Suprapubic skin (tissue), 4 donors: ENCODE data around the gene C12orf56.

Source experiments
- POLR2A ChIP-seq, 2 donors: fragments of 450-650 bp; IDR thresholded peaks; one replicate each; pipeline ENCODE4 v1.6.1; 2017; ENCODE audit warnings: antibody characterized with exemption in 2 of 2, mild to moderate bottlenecking in 2 of 2, moderate library complexity in 2 of 2
- POLR2AphosphoS5 ChIP-seq, 3 donors: sonication (generic); formaldehyde crosslinking; IDR thresholded peaks; one replicate each; pipeline ENCODE4 v1.6.1; 2017; ENCODE audit warnings: antibody characterized with exemption in 3 of 3
- TF ChIP-seq, protein P1 (sequence below), 2 donors: fragments of 200-600 bp in 1 of 2; fragments of 450-650 bp in 1 of 2; sonication (generic) in 1 of 2; IDR thresholded peaks; one replicate each; pipeline ENCODE4 v1.5.1; 2016 to 2019; ENCODE audit warnings: antibody characterized with exemption in 2 of 2, mild to moderate bottlenecking in 1 of 2, moderate library complexity in 1 of 2

DNA sequence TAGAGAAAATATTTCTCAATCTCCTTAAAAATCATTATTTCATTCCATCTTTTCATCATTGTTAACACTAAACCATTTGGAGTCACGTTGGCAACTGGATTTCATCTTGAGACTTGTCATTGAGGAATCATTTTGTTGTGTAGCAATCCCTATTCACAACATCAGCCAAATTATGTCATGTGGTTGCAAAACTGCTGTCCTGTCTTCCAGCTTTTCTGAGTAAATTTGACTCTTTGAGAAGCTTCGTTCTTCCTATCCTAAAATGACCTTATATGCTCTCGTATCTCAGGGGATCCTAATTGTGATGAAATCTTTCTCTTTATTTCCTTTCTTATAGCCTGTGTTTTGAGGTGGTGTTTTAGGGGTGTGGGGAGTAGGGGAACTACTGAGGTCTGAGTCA lies 137.9 kb downstream of the C12orf56 start:
- TF ChIP-seq, protein P1, sequence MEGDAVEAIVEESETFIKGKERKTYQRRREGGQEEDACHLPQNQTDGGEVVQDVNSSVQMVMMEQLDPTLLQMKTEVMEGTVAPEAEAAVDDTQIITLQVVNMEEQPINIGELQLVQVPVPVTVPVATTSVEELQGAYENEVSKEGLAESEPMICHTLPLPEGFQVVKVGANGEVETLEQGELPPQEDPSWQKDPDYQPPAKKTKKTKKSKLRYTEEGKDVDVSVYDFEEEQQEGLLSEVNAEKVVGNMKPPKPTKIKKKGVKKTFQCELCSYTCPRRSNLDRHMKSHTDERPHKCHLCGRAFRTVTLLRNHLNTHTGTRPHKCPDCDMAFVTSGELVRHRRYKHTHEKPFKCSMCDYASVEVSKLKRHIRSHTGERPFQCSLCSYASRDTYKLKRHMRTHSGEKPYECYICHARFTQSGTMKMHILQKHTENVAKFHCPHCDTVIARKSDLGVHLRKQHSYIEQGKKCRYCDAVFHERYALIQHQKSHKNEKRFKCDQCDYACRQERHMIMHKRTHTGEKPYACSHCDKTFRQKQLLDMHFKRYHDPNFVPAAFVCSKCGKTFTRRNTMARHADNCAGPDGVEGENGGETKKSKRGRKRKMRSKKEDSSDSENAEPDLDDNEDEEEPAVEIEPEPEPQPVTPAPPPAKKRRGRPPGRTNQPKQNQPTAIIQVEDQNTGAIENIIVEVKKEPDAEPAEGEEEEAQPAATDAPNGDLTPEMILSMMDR (IDR thresholded peaks at IDR 0.05) = no peak
- peak in 2 of 3 donors; percentile 58 to 83 for TF ChIP-seq POLR2AphosphoS5 (IDR thresholded peaks at IDR 0.05)
- no peak for TF ChIP-seq POLR2A (IDR thresholded peaks at IDR 0.05)
